CD4-positive, alpha-beta T cell treated with Interleukin-10 for 1 hour (primary cell): ENCODE measurements around the gene C9.
A peak's percentile ranks its signal among the peaks of the same experiment; 100 is the strongest.
"Not testable (repeated sequence)": the region's sequence is repeated elsewhere in the genome, so short reads cannot be mapped to it uniquely, and the experiment has no call there.

Experiments used
- DNase-seq: peaks from one replicate; pipeline ENCODE4 v3.0.0-alpha.2; 2020

The C9 gene

DNA sequence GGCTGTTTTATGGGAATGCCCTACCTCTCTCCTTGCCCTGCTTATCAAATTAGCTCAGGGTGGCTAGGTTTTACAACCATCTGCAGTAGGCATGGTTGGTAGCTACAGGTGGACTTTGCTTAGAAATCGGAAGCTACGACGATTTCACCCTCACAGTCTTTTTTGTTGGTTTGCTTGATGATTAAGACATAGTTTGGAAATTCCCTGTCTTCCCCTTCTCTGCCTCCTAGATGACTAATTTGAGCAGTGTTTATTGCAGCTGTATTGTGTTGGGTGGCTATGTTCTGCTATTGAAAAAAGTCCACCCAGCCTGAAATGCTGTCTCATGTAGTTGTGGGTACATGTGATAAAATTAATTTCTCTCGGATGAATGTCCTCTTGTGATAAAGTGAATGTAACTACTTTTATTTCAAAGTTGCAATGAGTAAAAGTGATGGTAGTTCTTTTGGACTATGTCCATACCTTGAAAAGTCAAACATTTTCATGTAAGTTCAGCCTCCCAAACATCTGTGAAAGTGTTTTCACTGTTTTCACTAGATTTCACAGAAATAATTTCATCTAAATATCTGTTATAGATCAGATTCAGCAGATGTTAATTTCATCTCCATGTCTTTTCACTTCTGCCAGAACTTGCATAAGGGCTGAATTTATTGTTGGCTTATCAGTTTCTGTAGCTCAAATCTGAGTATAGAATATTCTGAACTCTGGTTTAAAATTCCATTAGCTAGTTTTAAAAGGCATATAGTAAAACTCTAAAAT is 107.6 kb downstream of the C9 start:
- peak; percentile 57 for DNase-seq

DNA sequence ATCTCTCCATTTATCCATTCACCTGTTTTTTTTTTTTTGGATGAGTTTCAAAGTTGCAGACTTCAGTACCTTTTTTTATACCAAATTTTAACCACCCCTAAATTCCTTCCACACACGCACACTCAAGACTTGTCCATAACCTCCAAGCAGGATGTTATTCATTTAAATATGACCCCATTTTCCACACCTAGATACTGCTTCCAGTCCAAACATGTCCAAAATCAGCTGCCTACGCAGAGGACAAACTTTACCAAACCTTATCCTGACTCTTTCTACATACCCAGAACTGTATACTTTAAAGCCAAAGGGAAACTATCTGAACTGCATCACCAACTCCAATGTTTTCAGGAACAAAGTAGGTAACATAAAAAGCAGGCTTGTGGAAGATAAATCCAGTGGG is 108.9 kb downstream of the C9 start:
- no peak for DNase-seq

DNA sequence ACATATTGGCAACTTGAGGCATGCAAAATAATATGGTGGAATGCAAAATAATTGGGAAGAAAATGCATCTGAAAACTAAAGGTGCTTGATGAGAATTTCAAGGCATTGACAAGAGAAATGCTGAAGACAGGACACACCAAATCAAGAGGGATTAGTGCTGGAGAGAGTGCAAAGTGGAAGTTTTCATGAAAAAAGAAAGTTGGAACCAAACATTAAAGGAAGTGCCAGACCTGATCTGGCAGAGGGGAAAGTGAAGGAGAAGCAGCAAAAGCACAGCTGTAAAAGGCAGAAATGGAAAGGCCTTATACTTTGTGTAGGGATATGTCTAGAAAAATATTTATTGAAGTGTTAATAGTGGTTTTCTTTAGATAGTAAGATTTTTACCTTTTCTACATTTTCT is 109.6 kb downstream of the C9 start:
- no peak for DNase-seq

DNA sequence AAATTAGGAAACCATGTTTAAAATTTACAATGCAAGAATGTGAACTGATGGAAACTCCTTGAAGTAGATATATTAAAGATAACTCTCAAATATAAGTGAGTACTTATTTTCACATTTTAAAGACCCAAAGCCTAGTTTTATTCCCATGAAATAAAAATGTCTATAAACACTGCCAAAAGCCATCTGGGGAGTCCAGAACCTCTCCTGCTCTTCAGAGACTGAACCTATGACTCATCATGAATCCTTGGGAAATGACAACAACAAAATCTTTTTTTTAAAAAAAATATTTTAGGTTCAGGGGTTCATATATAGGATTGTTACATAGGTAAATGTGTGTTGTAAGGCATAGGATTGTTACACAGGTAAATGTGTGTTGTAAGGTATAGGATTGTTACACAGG is 111.1 kb downstream of the C9 start:
- DNase-seq: no peak

DNA sequence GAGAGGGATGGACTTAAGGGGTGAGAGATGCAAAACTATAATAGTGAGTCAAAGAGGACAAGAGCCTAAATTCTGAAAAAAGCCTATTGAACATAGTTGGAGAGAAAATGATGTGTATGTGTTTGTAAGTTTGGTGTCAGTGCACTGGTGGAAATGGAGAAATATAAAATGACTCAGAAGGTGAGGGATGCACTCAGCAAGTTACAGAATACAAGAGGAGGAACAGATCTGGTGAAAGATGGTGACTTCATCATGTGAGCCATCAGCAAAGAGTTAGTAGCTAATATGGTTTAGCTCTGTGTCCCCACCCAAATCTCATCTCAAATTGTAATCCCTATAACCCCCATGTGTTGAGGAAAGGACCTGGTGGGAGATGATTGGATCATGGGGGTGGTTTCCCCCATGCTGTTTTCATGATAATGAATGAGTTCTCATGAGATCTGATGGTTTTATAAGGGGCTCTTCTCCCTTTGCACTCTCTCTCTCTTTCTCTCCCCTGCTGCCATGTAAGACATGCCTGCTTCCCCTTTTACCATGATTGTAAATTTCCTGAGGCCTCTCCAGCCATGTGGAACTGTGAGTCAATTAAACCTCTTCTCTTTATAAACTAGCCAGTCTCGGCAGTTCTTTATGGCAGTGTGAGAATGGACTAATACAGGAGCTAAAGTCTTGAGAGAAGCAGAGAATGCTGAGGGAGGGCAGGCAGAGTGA is 114.6 kb downstream of the C9 start:
- no peak for DNase-seq

DNA sequence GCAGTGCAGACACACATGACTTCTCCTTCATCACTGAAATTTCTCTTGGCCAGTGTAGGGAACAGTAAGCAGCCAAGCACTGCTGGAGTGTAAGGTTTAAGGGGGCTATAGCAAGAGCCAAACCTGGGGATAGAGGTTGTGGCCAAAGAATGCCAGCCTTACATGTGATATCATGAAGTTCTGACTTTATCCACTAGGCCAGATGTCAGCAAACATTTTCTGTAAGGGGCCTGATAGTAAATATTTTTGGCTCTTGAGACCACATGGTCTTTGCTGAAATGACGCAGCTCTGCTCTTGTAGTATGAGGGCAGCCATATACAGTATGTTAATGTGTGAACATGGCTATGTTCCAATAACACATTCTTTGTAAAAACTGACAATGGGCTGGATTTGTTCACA is 115.2 kb downstream of the C9 start:
- DNase-seq: no peak

DNA sequence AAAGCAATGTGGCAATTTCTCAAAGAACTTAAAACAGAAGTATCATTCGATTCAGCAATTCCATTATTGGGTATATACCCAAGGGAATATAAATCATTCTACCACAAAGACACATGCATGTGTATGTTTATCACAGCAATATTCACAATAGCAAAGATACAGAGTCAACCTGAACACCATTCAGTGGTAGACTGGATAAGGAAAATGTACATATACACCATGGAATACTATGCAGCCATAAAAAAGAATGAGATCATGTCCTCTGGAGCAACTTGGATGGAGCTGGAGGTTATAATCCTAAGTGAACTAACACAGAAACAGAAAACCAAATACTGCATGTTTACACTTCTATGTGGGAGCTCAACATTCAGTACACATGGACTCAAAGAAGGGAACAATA is 123.5 kb downstream of the C9 start:
- DNase-seq: no peak

DNA sequence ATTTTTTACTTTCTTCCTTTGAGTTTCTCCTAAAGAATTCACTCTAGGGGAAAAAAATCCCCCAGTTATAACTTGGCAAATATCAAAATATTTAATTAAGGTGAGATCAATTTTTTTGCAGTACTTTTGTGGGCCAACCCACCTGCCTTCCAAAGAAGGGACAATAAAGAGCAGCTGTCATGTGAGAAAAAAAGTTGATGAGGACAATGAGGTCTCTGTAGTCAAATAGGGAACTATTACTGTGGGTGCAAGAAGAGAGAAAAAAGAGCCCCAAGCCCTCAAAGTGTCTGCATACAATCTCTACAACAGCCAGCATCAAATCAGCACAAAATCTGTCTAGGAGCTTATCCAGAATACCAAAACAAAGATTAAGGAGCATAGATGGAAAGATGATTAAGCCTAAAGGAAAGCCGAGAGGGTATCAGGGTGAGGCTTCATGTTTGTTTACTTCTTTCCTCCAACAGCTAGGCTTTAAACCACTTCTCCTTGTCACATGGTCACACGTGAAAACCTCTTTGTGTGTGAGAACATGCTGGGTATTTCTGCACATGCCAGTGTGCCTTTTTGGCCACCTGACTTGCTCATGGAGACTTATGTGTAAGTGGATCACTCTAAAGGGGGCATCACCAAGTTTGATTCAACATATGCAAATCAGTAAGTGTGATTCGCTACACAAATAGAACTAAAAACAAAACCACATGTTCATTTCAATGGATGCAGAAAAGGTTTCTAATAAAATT is 125.8 kb downstream of the C9 start:
- DNase-seq: no peak

DNA sequence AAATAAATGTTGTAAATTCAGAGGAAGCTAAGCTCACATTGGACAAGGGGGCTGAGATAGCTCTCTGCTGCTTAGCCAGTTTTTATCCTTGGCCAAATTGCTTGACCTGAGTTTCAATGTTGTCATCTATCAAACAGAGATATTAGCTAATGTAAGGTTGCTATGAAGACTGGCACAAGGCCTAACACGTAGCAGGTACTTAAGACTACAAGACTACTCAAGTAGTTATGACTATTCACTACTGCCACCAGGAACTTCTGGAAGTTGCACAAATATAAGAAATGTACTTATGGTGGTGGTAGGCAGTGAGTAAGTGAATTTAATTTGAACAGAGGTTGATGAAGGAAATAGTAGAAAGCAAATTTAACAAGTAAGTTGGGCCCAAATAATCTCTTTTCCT is 127.6 kb downstream of the C9 start:
- no peak for DNase-seq

DNA sequence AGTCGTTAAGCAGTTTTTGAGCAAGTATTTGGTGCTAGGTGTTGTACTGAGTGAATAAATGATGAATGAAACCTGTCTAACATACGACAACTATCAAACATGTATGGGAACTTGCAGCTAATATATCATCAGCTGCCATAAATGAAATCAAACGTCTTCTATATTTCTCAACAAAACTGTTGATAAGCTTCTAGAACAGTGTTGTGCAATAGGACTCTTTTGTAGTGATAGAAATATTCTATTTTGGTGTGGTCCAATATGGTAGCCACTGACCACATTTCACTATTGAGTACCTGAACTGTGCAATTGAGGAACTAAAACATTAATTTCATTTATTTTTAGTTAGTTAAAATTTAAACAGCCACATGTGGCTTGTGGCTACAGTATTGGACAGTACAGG is 128.6 kb downstream of the C9 start:
- DNase-seq: no peak

DNA sequence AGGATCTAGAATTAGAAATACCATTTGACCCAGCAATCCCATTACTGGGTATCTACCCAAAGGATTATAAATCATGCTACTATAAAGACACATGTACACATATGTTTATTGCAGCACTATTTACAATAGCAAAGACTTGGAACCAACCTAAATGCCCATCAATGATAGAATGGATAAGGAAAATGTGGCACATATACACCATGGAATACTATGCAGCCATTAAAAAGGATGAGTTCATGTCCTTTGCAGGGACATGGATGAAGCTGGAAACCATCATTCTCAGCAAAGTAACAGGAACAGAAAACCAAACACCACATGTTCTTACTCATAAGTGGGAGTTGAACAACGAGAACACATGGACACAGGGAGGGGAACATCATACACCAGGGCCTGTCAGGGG is 129.8 kb downstream of the C9 start:
- not testable (repeated sequence) for DNase-seq
